ENCODE data around the gene DBN1. TPM values are rescaled to one million over a fixed set of nuclear protein-coding genes. Genes with fewer than 3 reads are reported as not detected.

DBN1 gene
- polyA plus RNA-seq, 1 of the 3 experiments (the other 2 are of a cell fraction): 244 TPM

DNA sequence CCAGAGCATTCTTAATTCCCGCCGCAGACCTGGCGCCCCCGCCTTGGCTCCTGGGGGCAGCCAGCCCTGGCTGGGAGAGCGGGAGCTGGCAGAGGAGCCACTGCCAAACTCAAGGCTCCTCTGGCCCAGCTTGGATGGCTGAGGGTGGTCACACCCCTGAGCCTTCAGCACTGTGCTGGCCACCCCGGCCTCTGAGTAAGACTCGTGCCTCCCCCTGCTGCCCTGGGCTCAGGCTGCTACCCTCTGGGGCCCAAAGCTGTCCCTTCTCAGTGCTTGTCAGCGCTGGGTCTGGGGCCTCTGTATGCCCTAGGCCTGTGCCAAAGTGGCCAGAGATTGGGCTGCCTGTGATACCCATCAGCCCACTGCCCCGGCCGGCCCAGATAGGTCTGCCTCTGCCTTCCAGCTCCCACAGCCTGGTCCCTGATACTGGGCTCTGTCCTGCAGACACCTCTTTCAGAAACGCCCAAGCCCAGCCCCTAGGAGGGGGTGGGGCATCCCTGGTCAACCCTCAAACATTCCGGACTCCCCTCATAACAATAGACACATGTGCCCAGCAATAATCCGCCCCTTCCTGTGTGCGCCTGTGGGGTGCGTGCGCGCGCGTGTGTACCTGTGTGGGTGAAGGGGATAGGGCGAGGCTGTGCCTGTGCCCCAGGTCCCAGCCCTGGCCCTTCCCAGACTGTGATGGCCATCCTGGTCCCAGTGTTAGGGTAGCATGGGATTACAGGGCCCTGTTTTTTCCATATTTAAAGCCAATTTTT is 31.2 kb downstream of the DBN1 start:
- H4K20me1 ChIP-seq (ENCODE audit: insufficient read depth): 0 out of 2 replicates have a peak, but pooled peaks cover 9% of the 10 kb centered on the region
- TF ChIP-seq RXRA (IDR thresholded peaks at IDR 0.05; ENCODE audit: borderline replicate concordance, low read depth) (no peak), TCF12 (IDR thresholded peaks at IDR 0.05) (no peak), GATA2 (CRISPR knock-in tag; IDR thresholded peaks at IDR 0.05) (no peak), FOXJ3 (CRISPR knock-in tag; IDR thresholded peaks at IDR 0.05) (no peak), RCOR1 (IDR thresholded peaks at IDR 0.05; ENCODE audit: low read length) (no peak), NRF1 (IDR thresholded peaks at IDR 0.05; ENCODE audit: low read depth, low read length) (no peak), SMC3 (IDR thresholded peaks at IDR 0.05; ENCODE audit: low read depth, low read length) (no peak), JUND (IDR thresholded peaks at IDR 0.05) (no peak), EZH2phosphoT487 (IDR thresholded peaks at IDR 0.05; ENCODE audit: borderline replicate concordance, low read depth) (no peak), EP300 (IDR thresholded peaks at IDR 0.05; ENCODE audit: borderline replicate concordance in 1 of 2, low read depth in 1 of 2, low read length in 1 of 2) (no peak), YY1 (IDR thresholded peaks at IDR 0.05; ENCODE audit: low read depth) (no peak)
- TF ChIP-seq, protein P1, sequence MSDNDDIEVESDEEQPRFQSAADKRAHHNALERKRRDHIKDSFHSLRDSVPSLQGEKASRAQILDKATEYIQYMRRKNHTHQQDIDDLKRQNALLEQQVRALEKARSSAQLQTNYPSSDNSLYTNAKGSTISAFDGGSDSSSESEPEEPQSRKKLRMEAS (IDR thresholded peaks at IDR 0.05; ENCODE audit: low read depth): no peak
- TF ChIP-seq, protein P2, sequence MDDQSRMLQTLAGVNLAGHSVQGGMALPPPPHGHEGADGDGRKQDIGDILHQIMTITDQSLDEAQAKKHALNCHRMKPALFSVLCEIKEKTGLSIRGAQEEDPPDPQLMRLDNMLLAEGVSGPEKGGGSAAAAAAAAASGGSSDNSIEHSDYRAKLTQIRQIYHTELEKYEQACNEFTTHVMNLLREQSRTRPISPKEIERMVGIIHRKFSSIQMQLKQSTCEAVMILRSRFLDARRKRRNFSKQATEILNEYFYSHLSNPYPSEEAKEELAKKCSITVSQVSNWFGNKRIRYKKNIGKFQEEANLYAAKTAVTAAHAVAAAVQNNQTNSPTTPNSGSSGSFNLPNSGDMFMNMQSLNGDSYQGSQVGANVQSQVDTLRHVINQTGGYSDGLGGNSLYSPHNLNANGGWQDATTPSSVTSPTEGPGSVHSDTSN (IDR thresholded peaks at IDR 0.05): no peak
- TF ChIP-seq, protein P3, sequence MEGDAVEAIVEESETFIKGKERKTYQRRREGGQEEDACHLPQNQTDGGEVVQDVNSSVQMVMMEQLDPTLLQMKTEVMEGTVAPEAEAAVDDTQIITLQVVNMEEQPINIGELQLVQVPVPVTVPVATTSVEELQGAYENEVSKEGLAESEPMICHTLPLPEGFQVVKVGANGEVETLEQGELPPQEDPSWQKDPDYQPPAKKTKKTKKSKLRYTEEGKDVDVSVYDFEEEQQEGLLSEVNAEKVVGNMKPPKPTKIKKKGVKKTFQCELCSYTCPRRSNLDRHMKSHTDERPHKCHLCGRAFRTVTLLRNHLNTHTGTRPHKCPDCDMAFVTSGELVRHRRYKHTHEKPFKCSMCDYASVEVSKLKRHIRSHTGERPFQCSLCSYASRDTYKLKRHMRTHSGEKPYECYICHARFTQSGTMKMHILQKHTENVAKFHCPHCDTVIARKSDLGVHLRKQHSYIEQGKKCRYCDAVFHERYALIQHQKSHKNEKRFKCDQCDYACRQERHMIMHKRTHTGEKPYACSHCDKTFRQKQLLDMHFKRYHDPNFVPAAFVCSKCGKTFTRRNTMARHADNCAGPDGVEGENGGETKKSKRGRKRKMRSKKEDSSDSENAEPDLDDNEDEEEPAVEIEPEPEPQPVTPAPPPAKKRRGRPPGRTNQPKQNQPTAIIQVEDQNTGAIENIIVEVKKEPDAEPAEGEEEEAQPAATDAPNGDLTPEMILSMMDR (IDR thresholded peaks at IDR 0.05): no peak
- TF ChIP-seq, protein P4, sequence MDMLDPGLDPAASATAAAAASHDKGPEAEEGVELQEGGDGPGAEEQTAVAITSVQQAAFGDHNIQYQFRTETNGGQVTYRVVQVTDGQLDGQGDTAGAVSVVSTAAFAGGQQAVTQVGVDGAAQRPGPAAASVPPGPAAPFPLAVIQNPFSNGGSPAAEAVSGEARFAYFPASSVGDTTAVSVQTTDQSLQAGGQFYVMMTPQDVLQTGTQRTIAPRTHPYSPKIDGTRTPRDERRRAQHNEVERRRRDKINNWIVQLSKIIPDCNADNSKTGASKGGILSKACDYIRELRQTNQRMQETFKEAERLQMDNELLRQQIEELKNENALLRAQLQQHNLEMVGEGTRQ (IDR thresholded peaks at IDR 0.05; ENCODE audit: borderline replicate concordance, low read depth, low read length): no peak
- ChIA-PET POLR2A (interaction anchor here (1.5 to 2.6 kb wide), 3 partner anchors 11 to 16 kb away, joined by 4 to 7 read pairs (median 7); no protein-coding TSS in a partner anchor), CTCF (interaction anchor here (0.6 to 13.9 kb wide), 10 partner anchors 11 to 133 kb away, joined by 3 to 228 read pairs (median 5); partner anchors contain the start of genes PDLIM7 and PFN3)
- H3F3A ChIP-seq (replicated peaks; ENCODE audit: insufficient read depth): peaks cover 15% of the 10 kb centered on the region
- H3K79me2 ChIP-seq (ENCODE audit: insufficient read depth): peaks cover 23% of the 10 kb centered on the region
- no peak overlapping the region for H3K4me3 ChIP-seq (ENCODE audit: low read depth in 2 of 2, low read length in 1 of 2)
- no peaks in the 10 kb centered on the region for H3K9me2 ChIP-seq
- H3K4me1 ChIP-seq (ENCODE audit: control insufficient read depth in 1 of 2, insufficient read depth in 2 of 2, low read depth in 1 of 2, low read length in 1 of 2): peaks cover 7 to 15% of the 10 kb centered on the region in 2 experiments; a peak in 2 of 4 replicates
- H3K4me2 ChIP-seq: no peak overlapping the region
- H3K9me3 ChIP-seq: no peaks in the 10 kb centered on the region
- H3K9ac ChIP-seq: no peak overlapping the region
- no peak for DNase-seq
- no peaks in the 10 kb centered on the region for H3K27me3 ChIP-seq (ENCODE audit: insufficient read depth)
- 95% methylated on average over 6 of the region's 20 CpGs for WGBS (ENCODE audit: low lambda C conversion rate)
- H3K27ac ChIP-seq (ENCODE audit: low read depth in 2 of 2, low read length in 1 of 2): no peak overlapping the region
- peaks cover 9 to 15% of the 10 kb centered on the region in 2 experiments for H3K36me3 ChIP-seq (replicated peaks in 1 of 2; ENCODE audit: control insufficient read depth in 1 of 2, insufficient read depth in 2 of 2, low read length in 1 of 2)
- no peak overlapping the region for H2AFZ ChIP-seq (ENCODE audit: low read depth)

All from SK-N-SH (cell line).